HL-60 (cell line): ENCODE results near the gene F8.
A peak's percentile ranks its signal among the peaks of the same experiment; 100 is the strongest.

Experiments used
- DNase-seq, 2 experiments: peaks; one replicate each; pipeline ENCODE4 v3.0.0-alpha.2; 2010 to 2020; ENCODE audit warnings: low read depth in 1 of 2, low spot score in 1 of 2
- H3K27ac ChIP-seq: fragments of 250-450 bp; sonication (Bioruptor Pico); replicated peaks from 2 replicates; pipeline ENCODE4 v1.5.1; 2020; ENCODE audit warnings: mild to moderate bottlenecking, moderate library complexity
- H3K27me3 ChIP-seq: fragments of 250-450 bp; sonication (Bioruptor Pico); 2 replicates; pipeline ENCODE4 v1.5.1; 2021; ENCODE audit warnings: mild to moderate bottlenecking, moderate library complexity; ENCODE audit not compliant: insufficient read depth, poor library complexity, severe bottlenecking
- H3K4me3 ChIP-seq: replicated peaks from 2 replicates; pipeline ENCODE4 v1.5.1; 2011; ENCODE audit warnings: mild to moderate bottlenecking, control low read depth, low read length; ENCODE audit not compliant: insufficient read depth
- CTCF ChIP-seq: IDR thresholded peaks from one replicate; pipeline ENCODE4 v1.5.1; 2011; ENCODE audit warnings: low read length, control low read depth, inconsistent platforms; ENCODE audit not compliant: insufficient read depth
- GABPA ChIP-seq: IDR thresholded peaks from 2 replicates; pipeline ENCODE4 v1.6.1; 2012; ENCODE audit warnings: low read depth
- POLR2AphosphoS5 ChIP-seq: IDR thresholded peaks from 2 replicates; pipeline ENCODE4 v1.6.1; 2012; ENCODE audit warnings: low read depth
- REST ChIP-seq: IDR thresholded peaks from 2 replicates; pipeline ENCODE4 v1.6.1; 2012; ENCODE audit warnings: low read depth; ENCODE audit not compliant: insufficient replicate concordance
- SPI1 ChIP-seq: IDR thresholded peaks from 2 replicates; pipeline ENCODE4 v1.6.1; 2012; ENCODE audit warnings: low read depth, mild to moderate bottlenecking, borderline replicate concordance

Gene F8

GRCh38 chrX:154799556-154800348 is 222.8 kb downstream of the F8 start:
- no peak for DNase-seq
- TF ChIP-seq SPI1 (no peak), CTCF (no peak), GABPA (no peak), POLR2AphosphoS5 (no peak), REST (no peak)
- Histone ChIP-seq H3K27ac (peak overlapping the region; percentile 82), H3K27me3 (no peaks in the 10 kb centered on the region), H3K4me3 (no peak overlapping the region)

GRCh38 chrX:154797006-154797405 is 225.5 kb downstream of the F8 start:
- H3K4me3 ChIP-seq, result no peak overlapping the region
- TF ChIP-seq POLR2AphosphoS5 (no peak), CTCF (no peak), REST (no peak), SPI1 (no peak), GABPA (no peak)
- H3K27ac ChIP-seq, result peak overlapping the region; percentile 45
- DNase-seq, result no peak
- no peaks in the 10 kb centered on the region for H3K27me3 ChIP-seq

GRCh38 chrX:154795016-154795415 is 227.5 kb downstream of the F8 start:
- TF ChIP-seq POLR2AphosphoS5 (no peak), REST (no peak), GABPA (no peak), CTCF (no peak), SPI1 (no peak)
- Histone ChIP-seq H3K4me3 (no peak overlapping the region), H3K27me3 (no peaks in the 10 kb centered on the region), H3K27ac (peak overlapping the region; percentile 42)
- no peak for DNase-seq
